Measurements from ENCODE around the gene TRAF7. TPM values are rescaled to one million over a fixed set of nuclear protein-coding genes. Genes with fewer than 3 reads are reported as not detected.

The TRAF7 gene
- total and polyA plus RNA-seq, 2 of the 13 experiments (the other 11 are each of a cell fraction or from before 2014, with no cell fraction given) = 47.9 to 65.6 TPM

GRCh38 chr16:2210386-2211365, 55.1 kb downstream of the TRAF7 start, which contains the start of gene BRICD5 (continued):
- TF ChIP-seq NONO (IDR thresholded peaks at IDR 0.05) = no peak
- peak; percentile 90 for TF ChIP-seq NONO (CRISPR knock-in tag; conservative IDR thresholded peaks at IDR 0.05)
- no peak for TF ChIP-seq ZNF18 (CRISPR knock-in tag; IDR thresholded peaks at IDR 0.05; ENCODE audit: insufficient replicate concordance)
- peak; percentile 67; the same call in 1 of the 2 replicates for TF ChIP-seq ZSCAN21 (CRISPR knock-in tag; IDR thresholded peaks at IDR 0.05; ENCODE audit: borderline replicate concordance)
- TF ChIP-seq GMEB2 (CRISPR knock-in tag; IDR thresholded peaks at IDR 0.05; ENCODE audit: low read depth) = no peak
- TF ChIP-seq FOXA3 (CRISPR knock-in tag; IDR thresholded peaks at IDR 0.05) = no peak
- no peak for TF ChIP-seq GRHL1 (CRISPR knock-in tag; conservative IDR thresholded peaks at IDR 0.05)
- TF ChIP-seq ZNF317 (CRISPR knock-in tag; IDR thresholded peaks at IDR 0.05) = peak; percentile 45; the same call in 1 of the 2 replicates
- no peak for TF ChIP-seq NR3C1 (CRISPR knock-in tag; IDR thresholded peaks at IDR 0.05)
- no peak for TF ChIP-seq ZNF333 (CRISPR knock-in tag; IDR thresholded peaks at IDR 0.05; ENCODE audit: borderline replicate concordance)
- no peak for TF ChIP-seq SUZ12 (IDR thresholded peaks at IDR 0.05; ENCODE audit: low read depth, low read length)
- no peak for TF ChIP-seq GATA4 (IDR thresholded peaks at IDR 0.05; ENCODE audit: borderline replicate concordance, low read depth)
- no peak for TF ChIP-seq ZNF570 (CRISPR knock-in tag; IDR thresholded peaks at IDR 0.05; ENCODE audit: borderline replicate concordance)
- TF ChIP-seq SCMH1 (CRISPR knock-in tag; IDR thresholded peaks at IDR 0.05; ENCODE audit: borderline replicate concordance) = no peak
- TF ChIP-seq ZBTB1 (CRISPR knock-in tag; IDR thresholded peaks at IDR 0.05; ENCODE audit: borderline replicate concordance) = no peak
- no peak for TF ChIP-seq ZNF142 (CRISPR knock-in tag; IDR thresholded peaks at IDR 0.05)
